Parathyroid adenoma (tissue), 2 donors: ENCODE results near the gene ZNF607.

ENCODE experiments used
- H2AFZ ChIP-seq: fragments of 300-600 bp; sonication (generic); one replicate; pipeline ENCODE4 v1.7.0; 2017; ENCODE audit warnings: antibody characterized with exemption, mild to moderate bottlenecking
- H3K27ac ChIP-seq: fragments of 300-600 bp; sonication (generic); one replicate; pipeline ENCODE4 v1.7.0; 2017
- H3K27me3 ChIP-seq: fragments of 300-600 bp; sonication (generic); one replicate; pipeline ENCODE4 v1.7.0; 2017; ENCODE audit warnings: low read length; ENCODE audit not compliant: control insufficient read depth, insufficient read depth
- H3K36me3 ChIP-seq: fragments of 300-600 bp; sonication (generic); one replicate; pipeline ENCODE4 v1.7.0; 2017; ENCODE audit warnings: low read length; ENCODE audit not compliant: control insufficient read depth, insufficient read depth
- H3K4me1 ChIP-seq: fragments of 300-600 bp; sonication (generic); one replicate; pipeline ENCODE4 v1.7.0; 2017; ENCODE audit warnings: control low read depth
- H3K4me2 ChIP-seq: fragments of 300-600 bp; sonication (generic); one replicate; pipeline ENCODE4 v1.7.0; 2017; ENCODE audit warnings: low read length
- H3K4me3 ChIP-seq: fragments of 300-600 bp; sonication (generic); one replicate; pipeline ENCODE4 v1.7.0; 2017; ENCODE audit warnings: low read depth, low read length
- H3K79me2 ChIP-seq: fragments of 300-600 bp; sonication (generic); one replicate; pipeline ENCODE4 v1.7.0; 2017; ENCODE audit warnings: control low read depth
- H3K9ac ChIP-seq: fragments of 300-600 bp; sonication (generic); one replicate; pipeline ENCODE4 v1.7.0; 2017; ENCODE audit warnings: mild to moderate bottlenecking
- H3K9me3 ChIP-seq: fragments of 300-600 bp; sonication (generic); one replicate; pipeline ENCODE4 v1.7.0; 2017; ENCODE audit warnings: low read length; ENCODE audit not compliant: control insufficient read depth
- TF ChIP-seq, protein P1 (sequence below): fragments of 300-600 bp; sonication (generic); IDR thresholded peaks from one replicate; pipeline ENCODE4 v1.7.0; 2017; ENCODE audit warnings: antibody characterized with exemption, mild to moderate bottlenecking
- donor health status: primary hyperparathyroidism.

The ZNF607 gene

DNA sequence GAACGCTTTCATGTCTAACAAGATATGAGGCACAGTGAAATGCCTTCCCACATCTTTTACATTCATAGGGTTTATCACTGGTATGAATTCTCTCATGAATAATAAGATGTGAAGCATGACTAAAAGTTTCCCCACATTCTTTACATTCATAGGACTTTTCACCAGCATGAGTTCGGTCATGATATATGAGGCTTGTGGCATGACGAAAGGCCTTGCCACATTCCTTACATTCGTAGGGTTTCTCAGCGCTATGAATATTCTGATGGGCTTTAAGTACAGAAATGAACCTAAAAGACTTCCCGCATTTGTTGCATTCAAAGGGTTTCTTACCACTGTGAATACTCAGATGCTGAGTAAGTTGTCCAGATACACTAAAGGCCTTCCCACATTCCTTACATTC, 21.3 kb downstream of the ZNF607 start:
- Histone ChIP-seq H2AFZ (no peak overlapping the region), H3K27ac (no peak overlapping the region), H3K4me2 (no peak overlapping the region), H3K9me3 (no peaks in the 10 kb centered on the region), H3K27me3 (no peaks in the 10 kb centered on the region), H3K4me1 (no peaks in the 10 kb centered on the region), H3K9ac (no peak overlapping the region), H3K4me3 (no peak overlapping the region), H3K36me3 (no peaks in the 10 kb centered on the region), H3K79me2 (no peaks in the 10 kb centered on the region)
- TF ChIP-seq, protein P1, sequence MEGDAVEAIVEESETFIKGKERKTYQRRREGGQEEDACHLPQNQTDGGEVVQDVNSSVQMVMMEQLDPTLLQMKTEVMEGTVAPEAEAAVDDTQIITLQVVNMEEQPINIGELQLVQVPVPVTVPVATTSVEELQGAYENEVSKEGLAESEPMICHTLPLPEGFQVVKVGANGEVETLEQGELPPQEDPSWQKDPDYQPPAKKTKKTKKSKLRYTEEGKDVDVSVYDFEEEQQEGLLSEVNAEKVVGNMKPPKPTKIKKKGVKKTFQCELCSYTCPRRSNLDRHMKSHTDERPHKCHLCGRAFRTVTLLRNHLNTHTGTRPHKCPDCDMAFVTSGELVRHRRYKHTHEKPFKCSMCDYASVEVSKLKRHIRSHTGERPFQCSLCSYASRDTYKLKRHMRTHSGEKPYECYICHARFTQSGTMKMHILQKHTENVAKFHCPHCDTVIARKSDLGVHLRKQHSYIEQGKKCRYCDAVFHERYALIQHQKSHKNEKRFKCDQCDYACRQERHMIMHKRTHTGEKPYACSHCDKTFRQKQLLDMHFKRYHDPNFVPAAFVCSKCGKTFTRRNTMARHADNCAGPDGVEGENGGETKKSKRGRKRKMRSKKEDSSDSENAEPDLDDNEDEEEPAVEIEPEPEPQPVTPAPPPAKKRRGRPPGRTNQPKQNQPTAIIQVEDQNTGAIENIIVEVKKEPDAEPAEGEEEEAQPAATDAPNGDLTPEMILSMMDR = no peak

DNA sequence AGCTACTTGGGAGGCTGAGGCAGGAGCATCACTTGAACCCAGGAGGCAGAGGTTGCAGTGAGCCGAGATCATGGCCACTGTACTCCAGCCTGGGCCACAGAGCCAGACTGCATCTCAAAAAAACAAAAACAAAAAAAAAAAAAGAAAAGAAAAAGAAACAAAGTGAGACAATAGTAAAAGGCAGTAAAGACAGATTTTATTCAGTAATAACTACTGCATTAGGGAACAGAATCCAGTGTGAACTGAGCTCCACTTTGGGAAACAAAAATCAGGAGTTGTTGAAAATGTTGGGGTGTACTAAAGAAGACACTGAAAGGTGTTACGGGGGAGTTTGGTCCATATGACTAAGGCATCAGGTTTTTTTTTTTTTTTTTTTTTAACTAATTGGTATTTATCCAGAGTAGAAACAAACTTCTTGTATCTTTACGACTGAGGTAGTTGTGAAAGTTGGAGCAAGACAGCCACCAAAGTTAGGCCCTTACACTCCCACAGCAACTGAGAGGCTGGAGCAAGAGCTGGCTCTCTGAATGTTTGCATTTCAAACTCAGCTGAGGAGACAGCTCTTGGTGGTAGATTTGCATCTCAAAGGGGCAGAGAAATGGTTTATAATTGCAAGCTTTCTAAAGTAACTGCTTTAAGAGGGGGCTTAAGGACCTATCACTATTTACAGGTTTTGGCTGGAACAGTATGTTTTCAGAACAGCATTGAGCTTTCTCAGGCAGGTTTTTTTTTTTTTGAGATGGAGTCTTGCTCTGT, 24.2 kb downstream of the ZNF607 start:
- Histone ChIP-seq H3K4me1 (no peaks in the 10 kb centered on the region), H2AFZ (no peak overlapping the region), H3K79me2 (no peaks in the 10 kb centered on the region), H3K36me3 (no peaks in the 10 kb centered on the region), H3K27me3 (no peaks in the 10 kb centered on the region), H3K4me3 (no peak overlapping the region), H3K9ac (no peak overlapping the region), H3K9me3 (no peaks in the 10 kb centered on the region), H3K27ac (no peak overlapping the region), H3K4me2 (no peak overlapping the region)
- TF ChIP-seq, protein P1 = no peak

DNA sequence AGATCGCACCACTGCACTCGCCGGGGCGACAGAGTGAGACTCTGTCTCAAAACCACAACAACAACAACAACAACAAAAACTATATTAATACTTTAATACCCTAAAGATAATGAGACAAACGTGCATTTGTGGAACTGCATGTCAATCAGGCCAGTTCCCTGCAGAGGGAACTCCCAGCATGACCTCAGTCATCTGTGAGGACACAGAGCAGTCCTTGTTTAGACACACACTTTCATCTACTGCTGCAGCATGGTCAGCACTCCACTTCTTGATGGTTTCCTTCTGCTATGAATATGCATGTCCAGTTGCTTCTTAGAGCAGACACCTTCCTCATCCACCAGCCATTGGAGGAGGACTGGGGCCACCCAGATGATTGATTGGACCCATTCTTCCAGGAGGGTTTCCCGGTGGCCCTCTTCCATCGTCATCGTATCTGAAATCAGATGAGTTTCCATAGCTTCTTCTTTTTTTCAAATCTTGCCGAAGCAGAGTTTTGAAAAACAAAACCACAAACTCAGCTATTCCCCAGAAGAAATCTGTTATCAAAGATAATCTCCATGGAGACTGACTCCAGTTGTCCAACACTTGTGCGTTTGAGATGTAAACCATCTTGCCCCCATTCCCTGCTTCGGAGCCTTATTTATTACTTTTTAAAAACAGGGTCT, 26.5 kb downstream of the ZNF607 start:
- Histone ChIP-seq H3K4me1 (no peaks in the 10 kb centered on the region), H3K27me3 (no peaks in the 10 kb centered on the region), H3K4me3 (no peak overlapping the region), H3K9ac (no peak overlapping the region), H3K36me3 (no peaks in the 10 kb centered on the region), H3K79me2 (no peaks in the 10 kb centered on the region), H2AFZ (no peak overlapping the region), H3K4me2 (no peak overlapping the region), H3K27ac (no peak overlapping the region), H3K9me3 (no peaks in the 10 kb centered on the region)
- TF ChIP-seq, protein P1 = no peak

DNA sequence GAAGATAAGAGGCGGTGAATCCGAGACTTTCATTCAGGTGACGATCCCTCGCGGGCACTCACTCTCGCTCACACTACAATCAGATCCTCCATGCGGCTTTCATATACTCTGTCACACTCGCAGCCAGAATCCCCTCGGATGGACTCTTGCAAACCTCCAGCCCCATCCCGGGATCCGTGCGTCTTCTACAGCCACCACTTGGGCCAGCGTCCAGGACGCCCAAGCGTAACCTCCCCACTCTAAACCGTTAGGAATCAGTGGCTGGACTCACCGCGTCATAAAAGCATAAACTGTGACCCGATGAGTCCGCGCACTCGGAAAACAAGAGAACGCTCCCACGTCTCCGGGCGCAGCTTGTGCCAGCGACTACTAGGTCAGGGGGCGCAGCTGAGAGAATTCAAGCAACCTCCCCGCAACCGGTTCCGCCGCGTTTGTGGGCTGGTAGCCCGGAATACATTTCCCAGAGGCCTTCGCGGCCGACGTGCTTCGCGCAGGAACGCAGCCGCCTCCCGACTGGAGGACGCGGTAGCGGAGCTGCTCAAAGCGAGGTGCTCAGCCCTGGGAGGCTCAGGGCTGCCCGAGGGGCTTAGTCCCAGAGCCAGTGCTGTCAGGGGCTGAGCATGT, 27.6 kb downstream of the ZNF607 start:
- Histone ChIP-seq H3K36me3 (no peaks in the 10 kb centered on the region), H3K4me3 (peak overlapping the region; percentile 91), H2AFZ (peak overlapping the region; percentile 50), H3K27me3 (no peaks in the 10 kb centered on the region), H3K4me1 (no peaks in the 10 kb centered on the region), H3K9ac (no peak overlapping the region), H3K27ac (peak overlapping the region; percentile 33), H3K79me2 (no peaks in the 10 kb centered on the region), H3K9me3 (no peaks in the 10 kb centered on the region), H3K4me2 (peak overlapping the region; percentile 98)
- TF ChIP-seq, protein P1 = no peak
